GM21526 (cell line): ENCODE results near the gene TBC1D1.

Source experiments
- ATAC-seq: cut with Tn5 transposase; IDR thresholded peaks from one replicate; pipeline ENCODE4 v1.9.1; 2021; ENCODE audit warnings: moderate library complexity; ENCODE audit not compliant: unreplicated experiment, low FRiP score

Gene TBC1D1, protein sequence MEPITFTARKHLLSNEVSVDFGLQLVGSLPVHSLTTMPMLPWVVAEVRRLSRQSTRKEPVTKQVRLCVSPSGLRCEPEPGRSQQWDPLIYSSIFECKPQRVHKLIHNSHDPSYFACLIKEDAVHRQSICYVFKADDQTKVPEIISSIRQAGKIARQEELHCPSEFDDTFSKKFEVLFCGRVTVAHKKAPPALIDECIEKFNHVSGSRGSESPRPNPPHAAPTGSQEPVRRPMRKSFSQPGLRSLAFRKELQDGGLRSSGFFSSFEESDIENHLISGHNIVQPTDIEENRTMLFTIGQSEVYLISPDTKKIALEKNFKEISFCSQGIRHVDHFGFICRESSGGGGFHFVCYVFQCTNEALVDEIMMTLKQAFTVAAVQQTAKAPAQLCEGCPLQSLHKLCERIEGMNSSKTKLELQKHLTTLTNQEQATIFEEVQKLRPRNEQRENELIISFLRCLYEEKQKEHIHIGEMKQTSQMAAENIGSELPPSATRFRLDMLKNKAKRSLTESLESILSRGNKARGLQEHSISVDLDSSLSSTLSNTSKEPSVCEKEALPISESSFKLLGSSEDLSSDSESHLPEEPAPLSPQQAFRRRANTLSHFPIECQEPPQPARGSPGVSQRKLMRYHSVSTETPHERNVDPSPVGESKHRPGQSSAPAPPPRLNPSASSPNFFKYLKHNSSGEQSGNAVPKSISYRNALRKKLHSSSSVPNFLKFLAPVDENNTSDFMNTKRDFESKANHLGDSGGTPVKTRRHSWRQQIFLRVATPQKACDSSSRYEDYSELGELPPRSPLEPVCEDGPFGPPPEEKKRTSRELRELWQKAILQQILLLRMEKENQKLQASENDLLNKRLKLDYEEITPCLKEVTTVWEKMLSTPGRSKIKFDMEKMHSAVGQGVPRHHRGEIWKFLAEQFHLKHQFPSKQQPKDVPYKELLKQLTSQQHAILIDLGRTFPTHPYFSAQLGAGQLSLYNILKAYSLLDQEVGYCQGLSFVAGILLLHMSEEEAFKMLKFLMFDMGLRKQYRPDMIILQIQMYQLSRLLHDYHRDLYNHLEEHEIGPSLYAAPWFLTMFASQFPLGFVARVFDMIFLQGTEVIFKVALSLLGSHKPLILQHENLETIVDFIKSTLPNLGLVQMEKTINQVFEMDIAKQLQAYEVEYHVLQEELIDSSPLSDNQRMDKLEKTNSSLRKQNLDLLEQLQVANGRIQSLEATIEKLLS (N-terminal part only)

DNA sequence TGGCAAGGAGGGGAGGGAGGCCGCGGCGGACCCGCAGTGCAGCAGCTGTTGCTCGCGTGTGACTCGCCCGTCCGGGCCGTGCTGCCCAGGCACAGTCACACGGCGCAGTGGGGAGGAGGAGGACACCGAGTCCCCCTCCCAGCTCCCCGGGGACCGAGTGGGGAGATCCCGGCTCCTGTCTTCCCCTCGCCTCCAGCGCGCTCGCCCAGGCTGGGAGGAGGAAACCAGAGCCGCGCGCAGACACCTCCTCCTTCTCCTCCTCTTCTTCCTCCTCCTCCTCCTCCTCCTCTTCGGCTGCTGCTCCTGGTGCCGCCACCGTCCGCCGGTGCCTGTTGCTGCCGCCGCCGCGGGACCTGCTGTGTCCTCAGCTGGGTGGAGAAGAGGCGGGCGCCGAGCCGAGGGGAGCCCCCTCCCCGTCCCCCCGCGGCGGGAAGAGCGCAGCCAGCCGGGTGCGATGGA is at the start of gene TBC1D1:
Gene TBC1D1, plus strand, starts transcription at position 284 of the 459 bp plus-strand sequence. CDS start 11,012 bp downstream, outside the sequence.
- peak; percentile 23 for ATAC-seq

- no peak for ATAC-seq
These were observed 46.7 kb upstream of the TBC1D1 start for GRCh38 chr4:37844204-37844603.

DNA sequence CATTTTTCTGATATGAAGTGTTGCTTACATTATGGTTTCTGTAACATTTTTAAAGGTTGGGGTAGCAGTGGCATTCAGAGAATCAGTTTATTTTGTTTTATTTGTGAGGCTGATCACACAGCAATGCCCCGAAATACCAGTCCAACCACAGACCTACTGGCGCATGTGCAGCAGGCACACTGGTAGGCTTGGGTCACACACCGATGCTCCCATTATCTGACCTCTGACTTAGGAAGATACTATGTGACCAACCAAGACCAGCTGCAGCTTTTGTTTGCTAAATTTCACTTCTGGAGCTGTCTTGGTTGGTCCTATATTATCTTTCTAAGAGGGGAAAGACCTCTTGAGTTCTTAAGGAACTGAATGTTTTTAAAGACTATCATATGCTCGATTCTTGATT is 45.7 kb upstream of the TBC1D1 start:
- no peak for ATAC-seq

DNA sequence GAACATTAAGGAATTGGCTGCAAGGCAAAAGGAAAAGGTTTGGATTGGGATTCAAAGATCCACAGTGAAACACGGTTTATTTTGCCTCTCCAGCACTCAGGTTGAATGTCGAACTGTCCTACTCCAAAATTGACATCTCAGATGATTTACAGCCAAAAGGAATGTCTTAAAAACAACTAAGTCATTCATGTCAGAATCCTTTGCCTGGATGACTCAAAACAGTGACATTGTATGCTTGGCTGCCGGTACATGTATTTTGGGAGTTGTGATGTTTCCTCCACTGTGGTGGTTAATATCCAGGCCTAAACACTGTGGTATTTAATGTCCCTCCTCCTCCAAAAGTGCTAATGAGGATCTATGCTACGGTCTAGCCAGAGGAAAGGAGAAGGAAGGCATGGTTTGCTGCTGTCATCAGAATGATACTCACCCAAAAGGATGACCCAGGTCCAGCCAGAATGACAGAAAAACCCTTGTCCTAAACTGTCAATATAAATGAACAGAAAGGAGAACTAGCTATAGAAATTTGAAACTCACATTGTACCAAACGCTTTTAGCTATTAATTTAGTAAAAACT is 43.5 kb upstream of the TBC1D1 start:
- ATAC-seq: no peak

DNA sequence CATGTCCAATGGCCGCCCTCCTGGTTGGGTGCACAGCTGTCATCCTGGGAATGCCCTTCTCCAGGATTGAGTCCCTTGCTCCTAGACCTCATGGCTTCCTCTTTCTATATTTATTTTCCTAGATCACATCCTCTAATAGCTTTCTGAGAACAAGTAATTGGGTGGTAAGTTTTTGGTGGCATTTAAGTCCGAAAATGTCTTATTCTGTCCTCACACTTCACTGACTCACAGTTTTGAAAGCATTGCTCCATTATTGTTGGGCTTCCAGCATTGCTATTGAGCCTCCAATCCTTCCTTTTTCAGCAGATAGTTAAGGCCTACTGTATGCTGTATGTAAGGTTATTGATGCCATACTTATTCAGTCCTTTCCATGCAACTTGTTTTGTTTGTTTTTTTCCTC is 38.5 kb upstream of the TBC1D1 start:
- no peak for ATAC-seq

GRCh38 chr4:37858112-37858511 is 32.8 kb upstream of the TBC1D1 start:
- no peak for ATAC-seq

- ATAC-seq: no peak
These were observed 32.0 kb upstream of the TBC1D1 start for GRCh38 chr4:37858872-37859271.

- ATAC-seq: no peak
These were observed 30.6 kb upstream of the TBC1D1 start for GRCh38 chr4:37860266-37860665.

- no peak for ATAC-seq
These were observed 27.9 kb upstream of the TBC1D1 start for GRCh38 chr4:37862961-37863360.

- no peak for ATAC-seq
These were observed 26.1 kb upstream of the TBC1D1 start for GRCh38 chr4:37864786-37865185.

DNA sequence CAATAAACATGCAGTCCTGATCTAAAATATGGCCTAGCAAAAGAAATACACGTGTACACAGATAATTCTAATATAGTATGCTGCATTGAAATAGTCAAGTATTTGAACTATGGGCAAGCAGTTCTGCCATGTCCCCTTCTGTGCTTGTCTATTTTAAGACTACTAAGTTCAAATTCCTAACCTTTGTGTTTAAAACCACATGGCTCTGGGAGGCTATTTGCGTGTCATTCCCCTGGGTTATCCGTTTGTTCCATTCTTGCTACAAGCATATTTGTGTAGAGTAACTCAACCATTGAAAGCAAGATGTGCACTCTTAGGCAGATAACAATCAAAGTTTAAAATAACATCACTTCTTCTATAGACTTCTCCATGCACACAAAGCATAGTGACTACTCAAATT is 25.4 kb upstream of the TBC1D1 start:
- ATAC-seq: no peak

- no peak for ATAC-seq
These were observed 23.8 kb upstream of the TBC1D1 start for GRCh38 chr4:37867102-37867501.

- no peak for ATAC-seq
These were observed 22.6 kb upstream of the TBC1D1 start for GRCh38 chr4:37868238-37868637.

DNA sequence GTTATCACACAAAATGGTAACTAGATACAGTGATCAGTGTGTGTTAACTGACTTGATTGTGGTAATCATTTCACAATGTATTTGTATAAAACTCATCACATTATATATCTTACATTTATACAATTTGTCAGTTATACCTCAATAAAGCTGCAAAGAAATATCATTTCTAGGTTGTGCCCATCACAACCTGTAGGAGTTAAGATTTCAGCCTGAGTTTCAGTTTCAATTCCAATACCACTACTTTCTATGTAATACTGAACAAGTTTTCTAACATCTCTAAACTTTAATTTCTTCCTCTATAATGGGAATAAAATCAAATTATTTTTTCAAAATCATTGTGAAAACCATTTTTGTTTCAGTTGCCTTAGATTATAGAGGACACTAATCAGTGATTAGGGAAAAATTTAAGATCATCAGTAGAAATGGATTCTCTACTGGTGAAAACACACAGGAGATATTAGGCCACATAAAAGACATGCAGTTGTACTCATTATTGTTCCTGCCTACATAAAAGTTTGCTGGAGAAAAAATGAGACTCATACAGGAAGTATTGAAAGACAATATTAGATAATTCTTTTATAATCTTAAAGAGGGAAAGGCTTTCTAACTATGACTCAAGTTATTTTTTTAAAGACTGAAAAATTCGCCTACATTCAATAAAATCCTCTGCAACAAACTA is 18.4 kb upstream of the TBC1D1 start:
- ATAC-seq: no peak

DNA sequence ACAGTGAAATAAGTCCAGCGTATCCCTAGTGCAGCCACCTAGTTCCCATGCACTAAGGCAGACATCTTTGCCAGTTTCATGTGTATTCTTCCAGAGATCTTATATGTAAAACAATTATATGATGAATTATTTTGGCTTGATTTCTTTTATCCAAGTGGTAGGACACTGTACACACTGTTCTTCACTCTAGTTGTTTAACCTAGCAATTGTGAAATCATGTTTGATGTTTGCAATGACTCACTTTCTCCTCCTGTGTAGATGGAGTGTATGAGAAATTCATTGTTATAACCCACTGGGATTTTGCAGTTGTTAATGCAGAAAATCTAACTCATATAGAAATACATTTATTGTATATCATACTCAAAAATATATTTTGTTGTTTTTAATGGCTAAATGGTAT is 17.5 kb upstream of the TBC1D1 start:
- no peak for ATAC-seq

DNA sequence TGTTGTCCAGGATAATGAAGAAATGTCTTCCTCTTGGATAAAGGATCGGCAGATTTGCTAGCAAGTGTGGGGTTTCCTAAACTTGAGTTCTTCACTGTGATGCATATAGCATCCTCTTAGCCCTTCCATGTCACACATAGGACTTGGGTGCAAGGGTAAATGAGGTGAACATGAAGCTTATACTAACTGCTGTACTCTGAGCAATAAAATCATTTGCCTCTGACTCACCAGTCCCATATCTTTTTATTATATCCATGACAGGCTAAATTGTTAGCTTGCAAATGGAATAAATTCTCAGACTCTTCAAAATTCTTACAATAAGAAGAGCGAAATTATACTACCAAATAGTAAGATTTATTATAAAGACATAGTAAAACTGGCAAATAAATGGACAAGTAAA is 14.7 kb upstream of the TBC1D1 start:
- ATAC-seq: no peak

- no peak for ATAC-seq
These were observed 11.5 kb upstream of the TBC1D1 start for GRCh38 chr4:37879365-37879764.

- no peak for ATAC-seq
These were observed 9.1 kb upstream of the TBC1D1 start for GRCh38 chr4:37881811-37882210.

DNA sequence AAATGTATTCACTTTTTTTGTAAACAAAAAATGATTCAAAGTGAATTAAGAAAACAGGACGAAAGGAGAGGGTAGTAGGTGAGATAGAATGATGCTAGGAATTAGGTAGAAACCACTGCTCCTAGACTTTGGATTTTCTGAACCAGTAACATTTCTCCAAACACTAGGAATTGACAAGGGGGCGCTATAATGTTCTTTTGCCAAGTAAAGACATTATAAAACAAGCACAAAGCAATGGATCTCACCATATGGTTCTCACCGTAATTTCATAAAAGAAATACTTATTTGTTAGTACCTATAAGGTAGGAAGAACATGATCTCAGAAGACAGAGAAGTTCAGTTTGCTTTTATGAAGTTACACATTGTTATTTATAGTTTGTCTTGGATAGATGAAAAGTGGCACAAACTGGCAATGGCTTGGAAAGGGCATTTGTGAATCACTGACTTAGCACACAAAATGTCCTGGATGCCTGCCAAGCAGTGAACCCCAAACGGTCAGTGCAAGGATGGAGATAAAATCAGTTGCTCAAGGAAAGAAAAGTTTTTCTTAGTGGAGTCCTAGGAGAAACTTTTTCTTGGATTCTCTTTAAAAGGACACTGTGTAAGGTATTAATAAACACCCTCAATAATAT is 8.1 kb upstream of the TBC1D1 start:
- ATAC-seq: no peak
